Thoracic aorta (tissue), 2 donors: ENCODE measurements around the gene BCL11B. TPM values are rescaled to one million over a fixed set of nuclear protein-coding genes. Genes with fewer than 3 reads are reported as not detected.
A peak's percentile ranks its signal among the peaks of the same experiment; 100 is the strongest.
"Not testable (repeated sequence)": the region's sequence is repeated elsewhere in the genome, so short reads cannot be mapped to it uniquely, and the experiment has no call there.

Experiments
- ATAC-seq: fragments of 150-250 bp; one replicate; pipeline ENCODE4 v1.8.0; 2017; ENCODE audit warnings: low read depth; ENCODE audit not compliant: insufficient number of reproducible peaks, low FRiP score
- DNase-seq: peaks from one replicate; pipeline ENCODE4 v3.0.0-alpha.2; 2020; ENCODE audit warnings: low spot score
- H3K27ac ChIP-seq, 2 donors: fragments of 200-600 bp; sonication (generic); 1 replicate in 1 of 2; 2 replicates in 1 of 2; pipeline ENCODE4 v1.5.1; 2016; ENCODE audit warnings: mild to moderate bottlenecking in 2 of 2, moderate library complexity in 2 of 2
- H3K27me3 ChIP-seq: fragments of 200-600 bp; sonication (generic); replicated peaks from 2 replicates; pipeline ENCODE4 v1.6.0; 2016; ENCODE audit warnings: mild to moderate bottlenecking; ENCODE audit not compliant: insufficient read depth
- H3K36me3 ChIP-seq: fragments of 200-600 bp; sonication (generic); one replicate; pipeline ENCODE4 v1.5.1; 2016
- H3K4me1 ChIP-seq, 2 donors: fragments of 200-600 bp; sonication (generic); 1 replicate in 1 of 2; 2 replicates in 1 of 2; pipeline versions ENCODE4 v1.5.1 to v1.6.0; 2016; ENCODE audit warnings: low read depth in 2 of 2, mild to moderate bottlenecking in 1 of 2; ENCODE audit not compliant: control insufficient read depth in 1 of 2
- H3K4me3 ChIP-seq: fragments of 200-600 bp; sonication (generic); 2 replicates; pipeline ENCODE4 v1.5.1; 2016; ENCODE audit warnings: mild to moderate bottlenecking
- H3K9me3 ChIP-seq: fragments of 200-600 bp; sonication (generic); 2 replicates; pipeline ENCODE4 v1.5.1; 2016
- CTCF ChIP-seq: fragments of 200-600 bp; sonication (generic); IDR thresholded peaks from one replicate; pipeline ENCODE4 v1.5.1; 2019; ENCODE audit warnings: antibody characterized with exemption
- total RNA-seq, 2 donors: library from RNA; depleted of rRNA; stranded (reverse); fragments of >200 nt; gene quantifications; one replicate each; pipeline versions ENCODE4 v1.1.0 to v1.2.3, GENCODE V29; 2016

The BCL11B gene
- total RNA-seq, 2 donors from 2014 or later, result 0.92 to 6.2 TPM

DNA sequence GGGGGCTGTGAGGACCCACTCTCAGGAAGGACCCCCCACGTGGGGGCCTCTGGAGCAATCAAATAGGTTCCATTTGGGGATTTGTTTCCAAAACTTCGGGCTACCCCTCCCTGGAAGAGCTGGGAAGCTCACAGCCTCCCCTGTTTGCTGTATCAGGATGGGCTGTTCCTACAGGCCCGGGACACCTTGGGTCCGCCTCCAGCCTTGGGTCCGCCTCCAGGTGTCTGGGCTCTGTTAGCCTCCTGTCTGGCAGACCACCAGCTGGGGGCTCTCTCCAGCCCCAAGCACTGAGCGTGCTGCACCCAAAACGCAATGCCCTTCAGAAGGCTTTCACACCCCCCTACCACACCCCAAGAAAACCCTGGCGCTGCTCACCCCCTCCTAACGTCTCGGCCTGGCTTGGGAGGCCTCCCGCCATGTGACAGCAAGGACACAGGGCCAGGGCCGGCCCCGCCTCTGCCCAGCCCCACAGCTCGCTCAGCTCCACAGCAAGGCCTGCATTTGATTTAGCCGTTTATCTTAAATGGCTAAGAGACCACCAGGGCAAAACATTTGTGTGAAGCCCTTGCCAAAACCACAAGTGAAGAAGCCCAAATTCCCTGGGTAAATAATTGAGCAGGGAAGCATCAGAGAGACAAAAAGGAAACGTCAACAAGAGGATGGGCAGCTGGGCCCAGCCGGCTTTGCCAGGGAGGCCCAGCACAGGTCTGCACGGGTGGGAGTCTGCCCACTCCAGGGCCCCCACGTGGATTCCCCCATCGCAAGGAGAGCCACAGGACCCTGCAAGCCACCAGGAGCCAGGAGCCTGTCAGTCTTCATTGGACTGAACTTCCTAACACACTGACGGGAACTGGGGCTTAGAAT, 39.9 kb downstream of the BCL11B start:
- no peak overlapping the region for H3K27ac ChIP-seq
- DNase-seq, result no peak
- ATAC-seq, result no peak
- H3K4me1 ChIP-seq, result peaks cover 0 to 6% of the 10 kb centered on the region in 2 donors
- no peaks in the 10 kb centered on the region for H3K27me3 ChIP-seq
- peaks cover 11% of the 10 kb centered on the region for H3K9me3 ChIP-seq
- no peak overlapping the region for H3K4me3 ChIP-seq
- no peak for TF ChIP-seq CTCF
- no peaks in the 10 kb centered on the region for H3K36me3 ChIP-seq

DNA sequence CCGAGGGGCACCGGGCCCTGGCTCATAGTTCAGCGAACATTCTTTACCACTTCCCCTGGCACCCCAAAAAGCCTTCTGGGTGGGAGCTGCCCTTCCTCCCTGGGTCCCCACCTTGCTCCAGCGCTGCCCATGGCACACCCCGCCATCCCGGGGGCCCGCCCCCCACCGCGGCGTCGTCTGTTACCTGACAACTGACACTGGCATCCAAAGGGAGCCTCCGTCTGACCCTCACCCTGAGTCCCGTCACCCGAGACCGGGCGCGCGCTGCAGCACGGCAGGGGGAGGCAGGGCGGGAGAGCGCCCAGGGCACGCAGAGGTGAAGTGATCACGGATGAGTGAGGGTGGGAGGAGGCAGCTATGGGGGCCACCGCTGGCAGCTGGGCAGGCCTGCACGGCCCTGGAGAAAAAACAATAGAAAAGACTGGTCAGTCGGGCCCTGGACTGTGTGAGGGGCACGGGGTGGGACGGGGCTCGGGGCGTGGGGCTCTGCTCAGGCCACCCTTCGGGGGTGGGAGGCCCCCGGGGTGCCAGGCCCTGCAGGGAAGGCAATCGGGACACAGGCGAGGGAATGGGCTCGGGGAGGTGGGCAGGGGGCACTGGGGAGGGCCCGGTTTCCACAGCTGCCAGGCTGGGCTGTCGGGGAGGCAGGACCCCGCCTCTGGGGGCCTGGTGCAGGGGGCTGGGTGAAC, 40.7 kb downstream of the BCL11B start:
- no peaks in the 10 kb centered on the region for H3K27me3 ChIP-seq
- H3K9me3 ChIP-seq, result peaks cover 11% of the 10 kb centered on the region
- H3K4me1 ChIP-seq, result peaks cover 0 to 6% of the 10 kb centered on the region in 2 donors
- DNase-seq, result no peak
- TF ChIP-seq CTCF, result no peak
- ATAC-seq, result no peak
- H3K27ac ChIP-seq, result no peak overlapping the region
- no peak overlapping the region for H3K4me3 ChIP-seq
- H3K36me3 ChIP-seq, result no peaks in the 10 kb centered on the region

DNA sequence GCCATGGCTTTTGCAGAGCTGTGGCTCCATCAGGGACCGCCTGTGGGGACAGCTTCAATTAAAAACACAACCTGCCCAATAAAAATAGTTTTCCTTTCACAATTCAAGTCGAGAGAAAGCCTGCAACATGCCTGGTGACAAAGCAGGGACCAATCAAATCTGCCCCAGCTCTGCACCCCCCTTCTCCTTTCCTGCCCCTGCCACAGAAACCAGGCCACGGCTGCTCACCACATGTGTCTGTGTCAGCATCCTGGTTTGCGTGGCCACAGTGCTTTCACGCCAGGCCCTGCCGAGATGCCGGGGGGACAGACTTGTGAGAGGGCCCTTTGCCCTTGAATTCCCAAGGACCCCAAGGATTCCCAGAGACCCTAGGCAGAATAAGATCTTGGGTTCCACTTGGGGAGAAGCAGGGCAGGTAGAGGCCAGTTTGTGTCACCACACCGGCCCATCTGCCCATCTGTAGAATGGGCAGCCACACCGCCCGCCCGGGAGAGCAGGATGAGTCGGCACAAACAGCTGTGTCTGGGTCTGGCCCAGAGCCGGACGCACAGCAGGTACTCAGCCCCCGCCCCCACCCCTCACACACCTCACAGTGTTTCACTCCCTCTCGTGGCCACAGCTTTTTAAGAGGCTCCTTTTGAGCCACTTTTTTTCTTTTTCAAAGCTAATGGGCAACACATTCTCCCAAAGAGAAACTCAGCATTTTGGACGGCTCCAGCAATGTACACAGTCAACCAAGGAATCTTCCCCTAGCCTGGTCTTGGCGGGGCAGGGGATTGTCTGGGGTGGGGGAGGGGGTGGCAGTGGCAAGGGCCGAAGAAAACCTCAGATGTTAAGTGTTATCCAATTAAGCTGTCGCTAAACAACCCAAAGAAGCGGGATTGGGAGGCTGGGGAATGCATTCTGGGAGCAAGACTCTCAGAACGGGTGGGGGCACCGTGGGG, 41.5 kb downstream of the BCL11B start:
- Histone ChIP-seq H3K27me3 (no peaks in the 10 kb centered on the region), H3K27ac (no peak overlapping the region), H3K9me3 (peaks cover 5% of the 10 kb centered on the region), H3K36me3 (no peaks in the 10 kb centered on the region), H3K4me1 (peaks cover 0 to 6% of the 10 kb centered on the region in 2 donors), H3K4me3 (peak overlapping the region; percentile 44)
- no peak for ATAC-seq
- DNase-seq, result no peak
- TF ChIP-seq CTCF, result no peak

DNA sequence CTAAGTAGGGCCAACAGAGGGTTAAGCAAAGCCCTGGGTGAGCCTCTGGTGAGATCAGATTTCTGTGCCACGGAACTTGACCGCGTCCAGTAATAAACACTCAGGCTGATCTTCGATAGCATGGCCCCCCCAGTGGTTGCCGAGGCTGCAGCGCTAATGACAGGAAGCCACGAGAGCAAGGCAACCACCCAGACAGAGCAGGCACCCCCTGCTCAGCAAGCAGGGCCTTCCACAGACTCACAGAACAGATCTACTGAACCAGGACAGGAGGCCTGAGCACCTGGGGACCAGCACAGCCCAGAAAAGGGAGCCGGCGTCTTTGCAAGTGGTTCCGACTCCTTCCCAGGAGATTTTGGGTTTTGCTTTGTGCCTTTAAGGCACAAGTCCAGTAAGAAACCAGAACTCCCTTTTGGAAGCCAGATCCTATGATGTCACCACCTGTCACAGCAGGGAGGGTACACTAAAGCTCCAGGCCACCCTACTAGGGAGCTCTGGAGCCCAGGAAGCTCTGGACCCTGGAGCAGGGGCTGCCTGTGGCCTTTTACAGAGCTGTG, 42.3 kb downstream of the BCL11B start:
- ATAC-seq (no peak), DNase-seq (no peak)
- Histone ChIP-seq H3K9me3 (no peaks in the 10 kb centered on the region), H3K4me1 (peaks cover 0 to 6% of the 10 kb centered on the region in 2 donors), H3K36me3 (no peaks in the 10 kb centered on the region), H3K27me3 (no peaks in the 10 kb centered on the region), H3K27ac (no peak overlapping the region), H3K4me3 (peak overlapping the region; percentile 44)
- TF ChIP-seq CTCF, result no peak

- H3K27ac ChIP-seq, result not testable (repeated sequence)
Observed at GRCh38 chr14:99228760-99229159, 43.2 kb downstream of the BCL11B start.

More at GRCh38 chr14:99228760-99229159, 43.2 kb downstream of the BCL11B start:
- not testable (repeated sequence) for H3K9me3 ChIP-seq, ATAC-seq, H3K36me3 ChIP-seq, H3K4me3 ChIP-seq, H3K27me3 ChIP-seq, DNase-seq, H3K4me1 ChIP-seq
